ENCODE results near the gene PTK6.
"Not testable (repeated sequence)": the region's sequence is repeated elsewhere in the genome, so short reads cannot be mapped to it uniquely, and the experiment has no call there.

Gene PTK6

GRCh38 chr20:63536997-63537524, at the start of gene PTK6:
PTK6 (minus strand) TSS chr20:63537376; CDS start chr20:63537314, 62 bp downstream.
- DNase-seq (ENCODE audit: low spot score), result peak; percentile 66

- DNase-seq (ENCODE audit: low spot score), result no peak
Observed at GRCh38 chr20:63586797-63587196, 49.6 kb upstream of the PTK6 start.

- no peak for DNase-seq (ENCODE audit: low spot score)
Observed at GRCh38 chr20:63585616-63586565, 48.7 kb upstream of the PTK6 start.

- no peak for DNase-seq (ENCODE audit: low spot score)
Observed at GRCh38 chr20:63582382-63583063, 45.3 kb upstream of the PTK6 start.

GRCh38 chr20:63580796-63581461, 43.8 kb upstream of the PTK6 start:
- DNase-seq (ENCODE audit: low spot score), result no peak

- DNase-seq (ENCODE audit: low spot score), result no peak
Observed at GRCh38 chr20:63579017-63579694, 42.0 kb upstream of the PTK6 start.

GRCh38 chr20:63578224-63579016, 41.2 kb upstream of the PTK6 start:
- no peak for DNase-seq (ENCODE audit: low spot score)

GRCh38 chr20:63577317-63577894, 40.2 kb upstream of the PTK6 start:
- DNase-seq (ENCODE audit: low spot score), result peak; percentile 35

GRCh38 chr20:63576311-63576710, 39.1 kb upstream of the PTK6 start:
- no peak for DNase-seq (ENCODE audit: low spot score)

GRCh38 chr20:63574829-63575743, 37.9 kb upstream of the PTK6 start:
- no peak for DNase-seq (ENCODE audit: low spot score)

GRCh38 chr20:63574156-63574828, 37.1 kb upstream of the PTK6 start, which contains the start of gene HELZ2:
HELZ2 (minus strand) TSS chr20:63574239; CDS start chr20:63572385, 1,854 bp downstream.
- DNase-seq (ENCODE audit: low spot score), result peak; percentile 39

- DNase-seq (ENCODE audit: low spot score), result no peak
Observed at GRCh38 chr20:63573647-63574131, 36.5 kb upstream of the PTK6 start.

GRCh38 chr20:63572788-63573646, 35.8 kb upstream of the PTK6 start:
- no peak for DNase-seq (ENCODE audit: low spot score)

GRCh38 chr20:63572071-63572787, 35.1 kb upstream of the PTK6 start:
- DNase-seq (ENCODE audit: low spot score), result no peak

- DNase-seq (ENCODE audit: low spot score), result not testable (repeated sequence)
Observed at GRCh38 chr20:63571087-63571478, 33.9 kb upstream of the PTK6 start.

GRCh38 chr20:63570281-63571086, 33.3 kb upstream of the PTK6 start:
- DNase-seq (ENCODE audit: low spot score), result no peak

Data from COLO829 (cell line).